Umbilical cord (tissue), 2 donors: ENCODE measurements around the gene POU6F2. TPM values are rescaled to one million over a fixed set of nuclear protein-coding genes. Genes with fewer than 3 reads are reported as not detected.
"Not testable (repeated sequence)": the region's sequence is repeated elsewhere in the genome, so short reads cannot be mapped to it uniquely, and the experiment has no call there.

ENCODE experiments used
- DNase-seq: peaks from one replicate; pipeline ENCODE4 v3.0.0-alpha.2; 2015; ENCODE audit warnings: low spot score
- total RNA-seq: library from RNA; depleted of rRNA; stranded (reverse); fragments of >200 nt; gene quantifications from one replicate; pipeline ENCODE4 v1.2.3, GENCODE V29; 2014; ENCODE audit warnings: low replicate concordance; ENCODE audit not compliant: insufficient read depth

Gene POU6F2
- total RNA-seq, 1 donor from 2014 or later: 2.9 TPM

DNA sequence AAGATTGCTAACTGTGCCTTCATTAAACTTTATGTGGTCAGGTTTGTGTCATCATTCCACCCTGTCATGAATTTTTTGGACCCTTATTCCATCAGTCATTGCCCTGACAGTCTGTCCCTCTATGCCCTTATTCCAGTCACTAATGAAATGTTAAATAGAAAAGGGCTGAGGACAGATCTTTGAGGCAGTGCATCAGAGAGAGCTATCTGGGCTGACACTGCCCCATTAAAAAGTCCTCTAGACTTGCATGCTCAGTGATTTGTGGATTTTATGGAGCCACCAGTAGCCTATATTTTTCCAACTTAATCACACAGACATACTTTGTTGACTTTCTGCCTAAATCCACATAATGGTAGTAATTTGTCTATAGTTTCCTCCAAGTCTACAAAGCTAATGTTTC lies 323.8 kb downstream of the POU6F2 start:
- DNase-seq: no peak

DNA sequence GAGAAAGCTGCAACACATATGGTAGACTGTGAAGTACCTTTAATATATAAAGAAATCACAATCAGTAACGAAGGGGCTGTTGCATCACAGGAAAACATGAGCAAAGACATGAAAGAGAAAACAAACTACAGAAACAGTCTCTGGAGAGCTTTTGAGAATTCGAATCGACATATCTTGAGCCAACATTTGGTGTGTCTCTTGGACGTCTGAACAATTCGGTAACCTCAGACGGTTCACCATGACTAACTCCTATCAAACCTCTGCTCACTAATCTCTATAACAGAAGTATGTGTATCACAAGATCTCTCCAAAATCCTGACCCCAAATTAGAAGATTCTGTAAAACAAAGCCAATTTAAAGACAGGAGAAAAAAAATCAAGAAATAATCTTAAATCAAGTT lies 326.5 kb downstream of the POU6F2 start:
- no peak for DNase-seq

DNA sequence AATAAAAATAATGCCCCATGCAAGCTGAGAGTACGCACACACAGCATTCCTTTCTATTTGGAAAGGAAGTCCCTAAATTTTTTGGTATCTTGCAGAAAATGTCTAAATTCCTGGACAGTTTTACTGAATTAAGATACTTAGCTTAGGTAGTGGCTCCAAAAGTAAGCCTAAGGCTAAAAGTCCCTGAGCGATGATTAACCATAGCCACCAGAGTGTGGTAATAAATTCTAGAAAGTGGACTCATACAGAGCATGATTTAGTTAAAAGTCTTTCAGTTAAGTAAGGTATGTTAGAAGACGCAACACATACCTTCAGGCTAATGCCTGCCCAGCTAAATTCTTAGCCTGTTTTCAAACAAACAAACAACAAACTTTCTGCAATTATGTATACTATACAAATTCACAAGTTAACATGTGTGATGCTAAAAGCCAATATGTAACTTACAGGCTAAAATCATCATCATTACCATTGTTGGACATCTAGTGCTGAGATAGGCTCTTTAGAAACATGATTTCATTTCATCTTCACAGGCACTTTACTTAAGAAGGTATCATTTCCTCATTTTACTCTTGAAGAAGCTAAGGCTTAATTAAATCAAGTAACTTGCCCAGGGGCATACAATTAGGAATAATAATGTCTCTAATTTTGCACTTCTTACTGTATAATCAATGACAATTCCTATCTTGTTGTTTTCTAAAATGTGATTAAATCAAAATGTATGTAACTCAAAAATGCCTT lies 327.1 kb downstream of the POU6F2 start:
- no peak for DNase-seq

DNA sequence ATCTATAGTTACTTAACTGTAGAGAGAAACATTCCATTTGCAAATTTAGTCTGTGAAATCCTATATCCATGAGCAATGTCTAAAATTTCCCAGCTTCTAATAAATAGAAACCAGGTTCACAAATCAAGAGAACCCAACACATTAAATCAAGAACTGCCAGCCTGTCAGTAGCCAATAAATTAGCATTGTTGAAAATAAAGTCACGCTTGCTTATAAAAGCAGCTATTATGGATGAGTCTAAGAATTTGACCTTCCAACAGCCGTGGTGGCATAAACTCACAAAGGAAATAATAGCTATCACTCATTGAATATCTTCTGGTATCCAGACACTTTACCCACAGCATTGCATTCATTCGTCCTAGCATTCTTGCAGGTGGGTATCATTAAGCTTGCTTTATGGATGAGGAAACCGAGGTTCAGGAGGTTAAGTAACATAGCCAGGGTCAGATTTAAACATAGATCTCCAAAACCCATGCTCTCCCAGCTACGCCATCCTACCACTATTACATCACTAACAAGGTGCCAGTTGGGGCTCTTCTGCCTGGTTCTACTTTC lies 328.4 kb downstream of the POU6F2 start:
- DNase-seq: no peak

DNA sequence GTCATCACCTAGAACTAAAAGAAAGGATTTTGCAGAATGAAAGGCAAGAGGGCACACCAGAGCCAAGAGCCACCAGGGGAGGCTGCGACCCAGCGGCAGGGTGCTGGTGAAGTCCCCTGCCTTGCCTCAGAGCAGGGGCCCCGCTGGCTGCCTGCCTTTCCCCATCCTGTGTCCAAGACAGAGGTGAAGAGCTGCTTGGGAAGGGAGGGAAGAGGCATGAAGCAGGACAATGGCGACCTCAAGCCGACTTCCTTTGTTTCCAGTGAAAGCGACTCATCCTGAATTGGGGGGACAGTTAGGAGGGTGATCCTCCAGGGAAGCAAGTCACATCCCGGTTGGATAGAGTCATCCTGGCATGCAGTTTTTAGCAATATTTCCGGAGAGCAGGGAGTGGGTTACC lies 333.0 kb downstream of the POU6F2 start:
- no peak for DNase-seq

DNA sequence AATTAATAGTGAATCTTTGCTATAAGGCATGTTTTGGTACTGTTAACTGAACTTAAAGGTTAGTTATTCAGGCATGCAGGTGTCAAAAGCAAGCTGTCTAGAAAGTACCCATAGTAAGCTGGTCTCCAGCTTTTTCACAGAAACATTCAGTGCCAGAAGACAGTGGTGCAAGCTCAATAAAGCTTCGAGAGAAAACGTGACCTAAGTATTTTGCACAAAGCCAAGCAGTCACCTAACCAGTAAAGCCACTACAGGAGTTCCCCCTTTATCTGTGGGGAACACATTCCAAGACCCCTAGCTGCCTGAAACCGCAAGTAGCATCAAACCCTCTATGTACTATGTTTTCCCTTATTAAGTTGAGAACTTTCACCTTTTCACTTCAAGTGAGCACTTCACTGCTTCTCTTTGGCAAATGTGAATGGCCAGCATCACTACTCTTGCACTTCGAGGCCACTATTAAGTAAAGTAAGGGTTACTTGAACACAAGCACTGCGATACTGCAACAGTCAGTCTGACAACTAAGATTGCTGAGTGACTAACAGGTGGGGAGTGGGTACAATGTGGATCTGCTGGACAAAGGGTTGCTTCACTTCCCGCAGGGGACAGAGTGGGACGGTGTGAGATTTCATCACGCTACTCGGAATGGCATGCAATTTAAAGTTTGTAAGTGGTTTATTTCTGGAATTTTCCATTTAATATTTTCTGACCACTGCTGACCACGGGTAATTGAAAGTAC lies 334.7 kb downstream of the POU6F2 start:
- DNase-seq: no peak

DNA sequence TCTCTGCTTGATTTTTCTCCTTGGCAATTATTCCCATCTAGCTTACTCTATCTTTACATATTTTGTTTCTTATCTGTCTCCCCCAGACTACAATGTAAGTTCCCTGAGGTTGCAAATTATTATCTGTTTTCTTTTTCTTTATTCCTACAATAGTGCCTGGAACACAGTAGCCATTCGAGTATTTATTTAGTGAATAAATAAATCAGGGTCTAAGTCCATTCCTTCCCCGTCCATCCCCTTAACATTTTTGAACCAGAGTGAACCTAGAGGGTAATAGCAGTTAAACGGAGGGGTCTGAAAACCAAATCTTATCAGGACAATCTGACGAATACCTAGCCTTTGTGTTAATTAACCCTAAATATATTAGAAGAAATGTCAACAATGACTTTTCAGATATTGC lies 335.7 kb downstream of the POU6F2 start:
- no peak for DNase-seq

DNA sequence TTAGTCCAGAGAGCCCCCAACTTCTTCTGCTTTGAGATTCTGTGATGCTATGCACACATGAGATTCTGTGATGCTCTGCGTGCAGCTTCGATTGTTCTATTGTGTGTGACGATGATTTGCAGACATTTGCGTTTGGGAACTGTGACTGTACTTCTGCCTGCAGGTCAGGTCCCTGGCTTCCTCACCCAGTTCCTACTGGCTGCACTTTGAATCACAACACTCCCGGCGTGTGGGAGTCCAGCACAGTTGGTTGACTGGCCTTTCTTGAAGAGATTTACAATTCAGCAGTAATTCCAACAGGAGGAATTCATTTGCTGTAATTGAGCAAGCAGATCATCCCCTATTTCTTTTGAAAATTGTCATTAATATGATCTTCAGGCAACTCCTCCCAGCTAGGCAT lies 336.3 kb downstream of the POU6F2 start:
- no peak for DNase-seq

DNA sequence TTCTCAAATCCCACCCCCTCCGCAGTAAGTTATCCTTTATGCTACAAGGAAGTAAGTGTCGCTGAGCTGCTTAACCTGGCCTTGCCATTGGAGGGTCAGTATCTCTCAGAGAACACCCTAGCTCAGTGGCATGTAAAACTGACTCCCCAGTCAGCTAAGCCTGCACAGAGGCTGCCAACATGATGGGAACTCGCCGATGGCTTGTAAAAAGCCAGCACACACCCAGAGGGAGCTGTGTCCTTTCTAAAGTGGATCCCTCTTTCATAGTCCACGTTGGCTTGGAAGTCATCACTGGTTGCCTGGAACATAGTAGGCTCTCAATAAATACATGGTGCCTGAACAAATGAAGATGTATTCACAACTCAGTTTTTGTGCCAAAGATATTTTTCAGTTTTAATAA lies 339.4 kb downstream of the POU6F2 start:
- DNase-seq: no peak

DNA sequence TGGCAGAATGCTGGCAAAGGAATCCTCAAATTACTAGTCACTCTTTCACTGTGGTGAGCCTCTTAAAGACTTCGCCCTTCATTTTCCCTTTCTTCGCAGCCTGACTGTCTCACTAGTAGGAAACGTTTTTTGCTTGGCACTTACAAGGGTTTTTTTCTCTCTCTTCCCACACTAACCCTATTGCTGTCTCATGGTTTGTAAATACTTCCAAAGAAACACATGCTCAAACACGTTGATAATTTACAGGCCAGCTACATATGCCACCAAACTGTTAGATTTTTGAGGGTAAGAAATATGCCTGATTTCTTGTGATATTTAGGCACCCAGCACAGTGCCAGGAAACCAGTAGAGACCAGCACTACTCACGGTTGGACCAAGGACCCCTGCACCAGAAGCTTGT lies 340.2 kb downstream of the POU6F2 start:
- DNase-seq: no peak

DNA sequence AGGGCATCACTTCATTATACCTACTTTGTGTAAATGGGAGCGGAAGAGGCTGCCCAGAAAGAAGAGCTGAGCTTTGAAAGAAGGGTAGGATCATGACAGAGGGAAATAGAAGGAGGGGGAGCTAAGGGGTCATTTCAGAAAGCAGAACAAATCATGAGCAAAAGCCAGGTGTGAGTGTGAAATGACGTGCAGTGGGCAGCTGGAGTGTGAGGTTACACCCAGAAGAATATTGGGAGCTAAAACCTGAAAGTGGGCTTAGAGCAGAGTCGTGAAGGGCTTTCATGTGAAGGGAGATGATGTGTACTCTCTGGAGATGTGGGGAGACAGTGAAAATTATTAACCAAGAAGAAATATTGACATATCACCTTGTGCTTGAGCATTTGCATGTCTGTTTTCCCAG lies 343.5 kb downstream of the POU6F2 start:
- no peak for DNase-seq

DNA sequence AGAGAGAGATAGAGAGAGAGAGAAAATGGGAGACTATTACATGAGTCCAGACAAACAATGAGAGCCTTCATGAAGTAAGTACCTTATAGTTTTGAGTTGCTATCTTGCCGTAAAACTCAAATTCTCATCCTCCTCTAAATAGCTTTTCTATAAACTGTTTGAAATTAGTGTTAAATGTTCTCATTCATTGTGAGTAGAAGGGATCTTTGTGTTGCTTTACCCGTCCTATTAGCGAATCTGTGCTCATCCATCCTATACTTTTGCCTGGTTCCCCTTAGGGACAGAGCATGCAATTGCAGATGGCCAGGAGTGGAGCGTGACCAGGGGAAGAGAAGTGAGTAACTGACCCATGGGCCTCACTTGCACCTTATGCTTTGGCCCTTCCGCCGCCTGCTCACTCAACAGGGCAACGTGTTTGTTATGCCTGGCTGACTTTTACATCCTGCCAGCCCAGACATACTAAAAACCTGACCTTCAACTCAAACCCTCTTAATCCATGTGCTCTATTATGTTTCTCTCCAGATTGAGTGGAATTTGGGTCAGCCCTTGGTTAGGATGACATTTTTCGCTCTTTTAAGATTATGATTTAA lies 344.3 kb downstream of the POU6F2 start:
- no peak for DNase-seq

DNA sequence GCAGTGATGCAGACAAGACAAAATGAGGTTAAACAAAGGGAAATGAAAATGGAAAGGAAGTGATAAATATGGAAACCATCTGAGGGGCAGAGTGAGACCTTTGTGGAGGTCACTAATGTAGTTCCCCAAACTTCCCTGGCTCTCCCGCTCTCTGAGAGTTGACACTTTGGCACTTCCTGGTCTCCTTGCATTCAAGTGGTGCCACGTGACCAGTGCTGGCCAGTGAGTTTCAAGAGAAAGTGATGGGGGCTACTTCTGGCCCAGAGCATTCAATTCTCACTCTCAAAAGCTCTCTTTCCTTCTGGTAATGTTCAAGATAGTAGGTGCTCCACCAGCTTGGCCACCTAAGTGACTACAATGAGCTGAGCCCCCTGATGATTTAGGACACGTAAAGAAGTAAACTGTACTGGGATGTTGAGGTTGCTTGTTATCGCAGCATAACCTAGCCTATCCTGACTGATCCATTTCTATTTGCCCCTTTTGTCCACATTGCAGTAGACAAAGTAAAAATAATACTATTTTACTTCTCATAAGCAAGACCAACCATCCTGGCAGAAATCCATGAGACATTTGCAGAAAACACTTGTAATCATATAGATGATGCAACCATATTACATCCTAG lies 346.5 kb downstream of the POU6F2 start:
- no peak for DNase-seq

DNA sequence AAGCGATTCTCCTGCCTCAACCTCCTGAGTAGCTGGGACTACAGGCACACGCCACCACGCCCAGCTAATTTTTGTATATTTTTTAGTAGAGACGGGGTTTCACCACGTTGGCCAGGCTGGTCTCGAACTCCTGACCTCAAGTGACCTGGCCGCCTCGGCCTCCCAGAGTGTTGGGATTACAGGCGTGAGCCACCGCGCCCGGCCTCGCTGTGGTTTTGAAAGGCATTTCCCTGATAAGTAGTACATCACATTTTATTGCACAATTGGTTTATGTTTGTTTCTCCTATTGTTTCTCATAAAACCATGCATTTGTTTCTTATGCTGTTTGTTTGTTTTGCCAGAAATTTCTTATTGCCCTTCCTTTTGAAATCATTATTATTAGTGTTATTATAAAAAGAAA lies 353.9 kb downstream of the POU6F2 start:
- DNase-seq: not testable (repeated sequence)

DNA sequence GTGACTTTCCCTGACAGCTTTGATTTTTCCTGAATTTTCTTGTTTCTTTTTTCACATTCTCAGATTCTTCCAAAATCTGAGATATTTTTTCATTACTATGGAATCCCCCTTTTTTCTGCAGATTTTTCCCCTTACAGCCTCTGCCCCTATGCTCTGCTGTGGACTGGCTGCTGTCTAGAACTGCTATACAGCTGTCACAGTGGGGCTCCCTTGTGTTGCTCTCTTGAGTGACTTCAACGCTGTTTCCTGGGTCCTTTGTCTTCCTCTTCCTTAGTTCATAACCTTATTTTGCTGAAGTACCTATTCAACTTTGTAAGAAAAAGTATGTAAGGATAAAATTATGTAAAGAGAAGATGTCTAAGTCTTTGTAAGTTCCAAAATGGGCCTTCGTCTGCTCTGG lies 354.4 kb downstream of the POU6F2 start:
- no peak for DNase-seq

DNA sequence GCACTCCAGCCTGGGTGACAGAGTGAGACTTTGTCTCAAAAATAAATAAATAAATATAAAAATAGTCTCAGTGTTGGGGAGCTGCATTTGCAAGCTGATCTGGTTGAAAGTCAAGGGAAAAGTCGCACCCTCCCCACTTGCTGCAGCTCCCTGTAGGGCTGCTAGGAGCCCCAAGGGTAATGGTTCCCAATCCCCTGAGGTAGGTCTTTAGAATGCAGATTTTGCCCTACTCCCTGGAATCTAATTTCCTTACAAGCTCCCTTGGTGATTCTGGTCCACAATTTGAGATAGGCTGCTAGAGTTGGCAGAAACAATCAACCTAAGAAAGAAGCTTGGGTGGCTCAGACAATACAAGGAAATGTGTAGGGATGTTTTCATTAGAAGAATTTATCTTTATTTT lies 356.0 kb downstream of the POU6F2 start:
- DNase-seq: no peak

DNA sequence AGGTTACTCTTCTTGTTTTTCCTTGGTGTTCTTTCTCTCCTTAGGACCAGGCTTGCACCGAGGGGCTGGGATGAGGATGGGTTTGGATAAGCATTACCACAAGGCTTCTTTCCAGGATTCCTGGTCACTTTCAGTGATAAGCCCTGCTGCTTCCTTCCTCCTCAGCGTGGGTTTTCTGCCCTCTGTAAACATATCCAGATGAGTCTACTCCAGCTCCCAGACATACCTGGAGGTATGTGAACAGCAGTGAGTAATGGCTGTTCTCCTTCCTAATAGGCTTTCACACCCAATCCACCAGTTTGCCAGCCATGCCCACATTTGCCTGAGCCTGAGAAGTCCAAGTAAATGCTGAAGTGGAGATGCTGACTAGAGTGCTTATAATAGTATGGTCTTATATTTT lies 358.7 kb downstream of the POU6F2 start:
- peak; percentile 12 for DNase-seq

DNA sequence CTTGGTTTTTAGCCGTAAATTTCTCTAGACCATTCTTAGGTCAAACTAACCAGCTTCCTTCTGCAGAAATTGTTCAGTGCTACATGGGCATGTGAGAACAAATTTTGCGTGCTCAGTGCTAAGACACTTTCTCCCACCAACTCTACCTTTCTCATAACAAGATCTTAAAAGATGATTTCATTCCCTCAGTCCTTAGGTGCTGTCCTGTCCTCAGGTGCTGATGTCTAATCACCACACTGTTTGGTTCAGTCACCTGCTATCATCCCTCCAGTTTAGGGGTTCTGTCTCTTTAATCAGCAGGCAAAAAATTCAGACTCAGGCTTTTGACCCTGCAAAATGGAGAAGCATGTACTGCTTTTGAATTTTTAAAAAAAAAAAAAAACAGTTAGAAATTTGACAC lies 361.0 kb downstream of the POU6F2 start:
- no peak for DNase-seq

DNA sequence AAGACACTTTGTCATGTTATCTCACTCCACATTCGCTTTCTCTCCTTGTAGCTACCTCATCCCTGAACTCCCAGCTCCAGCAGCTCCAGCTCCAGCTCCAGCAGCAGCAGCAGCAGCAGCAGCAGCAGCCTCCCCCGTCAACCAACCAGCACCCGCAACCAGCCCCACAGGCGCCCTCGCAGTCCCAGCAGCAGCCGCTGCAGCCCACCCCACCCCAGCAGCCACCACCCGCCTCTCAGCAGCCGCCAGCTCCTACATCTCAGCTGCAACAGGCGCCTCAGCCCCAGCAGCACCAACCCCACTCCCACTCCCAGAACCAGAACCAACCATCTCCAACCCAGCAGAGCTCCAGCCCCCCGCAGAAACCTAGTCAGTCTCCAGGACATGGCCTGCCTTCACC lies 361.9 kb downstream of the POU6F2 start:
- DNase-seq: no peak

DNA sequence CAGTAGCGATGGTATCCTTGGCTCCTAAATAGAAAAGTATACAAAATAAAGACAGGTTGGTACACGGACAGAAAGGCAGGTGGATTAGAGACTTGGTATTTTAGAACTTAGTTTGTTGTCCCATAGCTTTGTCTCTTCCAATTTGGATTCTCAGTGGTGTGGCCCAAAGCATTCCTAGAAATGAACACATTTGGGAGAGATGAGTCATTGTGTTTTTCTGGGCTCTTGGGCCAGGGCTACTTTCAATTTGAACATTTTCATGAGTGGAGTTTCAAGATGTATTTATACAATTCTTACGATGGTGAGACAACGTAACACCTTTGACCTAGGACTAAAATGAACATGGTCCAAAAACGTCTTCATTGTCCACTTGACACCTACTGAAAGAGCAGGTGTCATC lies 363.4 kb downstream of the POU6F2 start:
- no peak for DNase-seq

DNA sequence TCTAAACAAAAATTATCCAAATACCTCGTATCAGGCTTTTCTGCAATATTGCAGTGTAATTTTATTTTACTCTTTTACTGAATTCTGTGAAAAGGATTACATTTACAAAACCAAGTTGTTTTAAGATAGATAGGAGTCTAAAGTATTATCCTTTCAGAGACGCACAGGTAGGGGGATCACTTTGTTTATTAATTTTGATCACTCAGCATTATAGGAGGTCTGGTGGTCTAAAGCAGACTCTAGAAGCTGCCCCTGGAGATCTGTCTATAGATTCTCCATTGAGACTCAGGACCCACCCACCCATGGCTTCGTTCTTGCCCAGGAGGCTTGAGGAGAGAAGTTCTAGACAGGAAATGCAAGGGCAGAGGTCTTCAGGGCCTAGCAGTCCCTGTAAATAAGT lies 365.1 kb downstream of the POU6F2 start:
- no peak for DNase-seq

DNA sequence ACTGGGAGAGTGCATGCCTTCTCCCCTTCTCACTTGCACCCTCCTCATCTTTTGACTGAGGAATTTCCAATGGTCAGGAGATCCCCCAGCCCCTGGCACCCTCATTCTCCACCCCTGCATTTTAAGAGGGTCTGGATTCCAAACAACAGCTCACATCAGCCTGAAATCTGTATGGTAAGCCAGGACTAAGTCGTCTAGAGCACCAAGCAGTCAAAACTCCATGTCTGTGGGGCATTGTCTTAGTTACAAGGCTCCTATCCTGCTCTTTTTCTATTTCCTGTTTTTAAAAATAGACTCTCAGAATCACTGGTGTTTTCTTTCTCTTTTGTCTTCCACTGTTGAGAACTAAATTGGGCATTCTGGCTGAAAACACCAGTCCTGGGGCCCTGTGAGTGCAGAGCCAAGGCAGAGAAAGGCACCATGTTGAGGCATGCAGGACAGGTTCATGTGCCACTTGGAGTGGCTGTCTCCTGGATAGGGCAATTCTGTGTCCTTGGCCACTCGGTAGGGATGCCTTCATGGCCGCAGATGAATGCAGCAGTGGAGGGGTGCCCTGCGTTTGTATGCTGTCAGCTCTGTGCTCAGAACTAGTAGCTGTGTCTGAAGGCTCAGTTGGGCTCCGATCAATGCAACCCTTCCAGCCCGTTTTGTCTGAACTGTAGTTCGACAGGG lies 371.9 kb downstream of the POU6F2 start:
- DNase-seq: no peak
